H9 (cell line): ENCODE data around the gene SOHLH1. TPM values are rescaled to one million over a fixed set of nuclear protein-coding genes. Genes with fewer than 3 reads are reported as not detected.

ENCODE experiments used
- DNase-seq: peaks from one replicate; pipeline ENCODE4 v3.0.0-alpha.2; 2017
- H2AFZ ChIP-seq: one replicate; pipeline ENCODE4 v1.6.1; 2013; ENCODE audit warnings: mild to moderate bottlenecking, low read length, control low read depth, moderate library complexity
- H2AK5ac ChIP-seq: 2 replicates; pipeline ENCODE4 v1.6.1; 2013; ENCODE audit warnings: low read length, control low read depth, mixed read lengths; ENCODE audit not compliant: insufficient read length
- H2BK120ac ChIP-seq: one replicate; pipeline ENCODE4 v1.6.1; 2013; ENCODE audit warnings: low read depth, mild to moderate bottlenecking, low read length, control low read depth, inconsistent platforms; ENCODE audit not compliant: poor library complexity, severe bottlenecking
- H2BK12ac ChIP-seq: 2 replicates; pipeline ENCODE4 v1.6.1; 2013; ENCODE audit warnings: low read length, control low read depth, mixed read lengths, low read depth; ENCODE audit not compliant: insufficient read length
- H2BK15ac ChIP-seq: 2 replicates; pipeline ENCODE4 v1.6.1; 2013; ENCODE audit warnings: low read depth, low read length, control low read depth
- H2BK20ac ChIP-seq: one replicate; pipeline ENCODE4 v1.6.1; 2013; ENCODE audit warnings: low read depth, mild to moderate bottlenecking, low read length, control low read depth, inconsistent platforms; ENCODE audit not compliant: poor library complexity, severe bottlenecking
- H2BK5ac ChIP-seq: 2 replicates; pipeline ENCODE4 v1.6.1; 2013; ENCODE audit warnings: low read length, control low read depth, mixed read lengths; ENCODE audit not compliant: insufficient read length
- H3K14ac ChIP-seq: 2 replicates; pipeline ENCODE4 v1.6.1; 2013; ENCODE audit warnings: low read length, control low read depth; ENCODE audit not compliant: insufficient read depth
- H3K18ac ChIP-seq: 2 replicates; pipeline ENCODE4 v1.6.1; 2013; ENCODE audit warnings: low read depth, mild to moderate bottlenecking, mixed read lengths, low read length, control low read depth; ENCODE audit not compliant: insufficient read length
- H3K23ac ChIP-seq: 2 replicates; pipeline ENCODE4 v1.6.1; 2013; ENCODE audit warnings: low read length, control low read depth, mixed read lengths, low read depth; ENCODE audit not compliant: insufficient read length
- H3K23me2 ChIP-seq: 2 replicates; pipeline ENCODE4 v1.6.1; 2013; ENCODE audit warnings: low read depth, mild to moderate bottlenecking, mixed read lengths, low read length, control low read depth; ENCODE audit not compliant: insufficient read length, poor library complexity, severe bottlenecking
- H3K27ac ChIP-seq: 2 replicates; pipeline ENCODE4 v1.5.1; 2013; ENCODE audit warnings: low read length, control low read depth, mixed read lengths, low read depth; ENCODE audit not compliant: insufficient read length
- H3K27me3 ChIP-seq: 2 replicates; pipeline ENCODE4 v1.6.1; 2013; ENCODE audit warnings: low read length, control low read depth, inconsistent platforms; ENCODE audit not compliant: insufficient read depth
- H3K4ac ChIP-seq: 2 replicates; pipeline ENCODE4 v1.6.1; 2013; ENCODE audit warnings: low read depth, mild to moderate bottlenecking, control low read depth, inconsistent platforms, low read length, moderate library complexity
- H3K4me1 ChIP-seq: 2 replicates; pipeline ENCODE4 v1.6.1; 2013; ENCODE audit warnings: low read length, control low read depth, inconsistent platforms; ENCODE audit not compliant: insufficient read depth
- H3K4me2 ChIP-seq: 2 replicates; pipeline ENCODE4 v1.6.1; 2013; ENCODE audit warnings: low read length, control low read depth, mixed read lengths; ENCODE audit not compliant: insufficient read length, insufficient read depth
- H3K56ac ChIP-seq: 2 replicates; pipeline ENCODE4 v1.6.1; 2013; ENCODE audit warnings: low read depth, mild to moderate bottlenecking, mixed read lengths, low read length, control low read depth; ENCODE audit not compliant: insufficient read length
- H3K79me1 ChIP-seq: 2 replicates; pipeline ENCODE4 v1.6.1; 2013; ENCODE audit warnings: low read depth, mild to moderate bottlenecking, moderate library complexity, low read length, control low read depth, inconsistent platforms; ENCODE audit not compliant: insufficient read depth, poor library complexity, severe bottlenecking
- H3K79me2 ChIP-seq: 2 replicates; pipeline ENCODE4 v1.6.1; 2013; ENCODE audit warnings: low read length, control low read depth, inconsistent platforms; ENCODE audit not compliant: insufficient read depth
- H3K9ac ChIP-seq: 2 replicates; pipeline ENCODE4 v1.6.1; 2013; ENCODE audit warnings: low read length, control low read depth, mixed read lengths; ENCODE audit not compliant: insufficient read length; ENCODE audit errors: extremely low read depth
- H3K9me3 ChIP-seq: one replicate; pipeline ENCODE4 v1.6.1; 2013; ENCODE audit warnings: low read depth, low read length, inconsistent platforms; ENCODE audit not compliant: control insufficient read depth
- H3T11ph ChIP-seq: one replicate; pipeline ENCODE4 v1.6.1; 2013; ENCODE audit warnings: mild to moderate bottlenecking, low read length, control low read depth, inconsistent platforms
- H4K20me1 ChIP-seq: one replicate; pipeline ENCODE4 v1.6.1; 2013; ENCODE audit not compliant: control insufficient read depth, insufficient read length, insufficient read depth
- H4K5ac ChIP-seq: 2 replicates; pipeline ENCODE4 v1.6.1; 2013; ENCODE audit warnings: low read depth, mild to moderate bottlenecking, mixed read lengths, low read length, control low read depth; ENCODE audit not compliant: insufficient read length
- H4K8ac ChIP-seq: replicated peaks from 2 replicates; pipeline ENCODE4 v1.6.1; 2013; ENCODE audit warnings: low read length, control low read depth, mixed read lengths, low read depth; ENCODE audit not compliant: insufficient read length
- H4K91ac ChIP-seq: 2 replicates; pipeline ENCODE4 v1.6.1; 2013; ENCODE audit warnings: low read depth, mild to moderate bottlenecking, moderate library complexity, mixed read lengths, low read length, control low read depth; ENCODE audit not compliant: insufficient read length
- H3K27ac Mint-ChIP-seq, 3 experiments: 2 replicates in 2 of 3; 3 replicates in 1 of 3; pipeline ENCODE4 v1.8.0; 2020 to 2021; ENCODE audit warnings: mixed read lengths in 3 of 3, mild to moderate bottlenecking in 1 of 3, moderate library complexity in 1 of 3
- H3K27me3 Mint-ChIP-seq: 2 replicates; pipeline ENCODE4 v1.8.0; 2021; ENCODE audit warnings: low read depth, mild to moderate bottlenecking, moderate library complexity, mixed read lengths
- H3K36me3 Mint-ChIP-seq, 3 experiments: 2 replicates in 2 of 3; 3 replicates in 1 of 3; pipeline ENCODE4 v1.8.0; 2020 to 2021; ENCODE audit warnings: low read depth in 3 of 3, mixed read lengths in 3 of 3; ENCODE audit not compliant: insufficient read depth in 1 of 3
- H3K4me1 Mint-ChIP-seq, 2 experiments: 2 replicates each; pipeline ENCODE4 v1.8.0; 2020; ENCODE audit warnings: mixed read lengths in 2 of 2
- H3K4me3 Mint-ChIP-seq, 2 experiments: 2 replicates in 1 of 2; 3 replicates in 1 of 2; pipeline ENCODE4 v1.8.0; 2020 to 2021; ENCODE audit warnings: mild to moderate bottlenecking in 2 of 2, mixed read lengths in 2 of 2, moderate library complexity in 1 of 2
- H3K9me3 Mint-ChIP-seq, 2 experiments: 2 replicates in 1 of 2; 3 replicates in 1 of 2; pipeline ENCODE4 v1.8.0; 2020; ENCODE audit warnings: mild to moderate bottlenecking in 2 of 2, mixed read lengths in 2 of 2, moderate library complexity in 1 of 2
- WGBS: extraction: QIAGEN DNeasy Blood & Tissue Kit; methylation state at CpG from one replicate; pipeline ENCODE4 v1.1.7; 2013; ENCODE audit warnings: missing lambda C conversion rate, low lambda C conversion rate, mixed read lengths; ENCODE audit not compliant: insufficient read length; ENCODE audit errors: extremely low coverage; 5-methylcytosine and 5-hydroxymethylcytosine counted together
- total RNA-seq: library from RNA; stranded (reverse); gene quantifications from 2 replicates; pipeline ENCODE4 v1.2.1, GENCODE V29; 2021
- TF ChIP-seq, protein P1 (sequence below): fragments of 200-600 bp; sonication (generic); conservative IDR thresholded peaks from 3 replicates; pipeline ENCODE4 v1.8.0; 2021; ENCODE audit warnings: antibody characterized with exemption, mild to moderate bottlenecking

SOHLH1 gene
- total RNA-seq, 1 experiment from 2014 or later = not detected

DNA sequence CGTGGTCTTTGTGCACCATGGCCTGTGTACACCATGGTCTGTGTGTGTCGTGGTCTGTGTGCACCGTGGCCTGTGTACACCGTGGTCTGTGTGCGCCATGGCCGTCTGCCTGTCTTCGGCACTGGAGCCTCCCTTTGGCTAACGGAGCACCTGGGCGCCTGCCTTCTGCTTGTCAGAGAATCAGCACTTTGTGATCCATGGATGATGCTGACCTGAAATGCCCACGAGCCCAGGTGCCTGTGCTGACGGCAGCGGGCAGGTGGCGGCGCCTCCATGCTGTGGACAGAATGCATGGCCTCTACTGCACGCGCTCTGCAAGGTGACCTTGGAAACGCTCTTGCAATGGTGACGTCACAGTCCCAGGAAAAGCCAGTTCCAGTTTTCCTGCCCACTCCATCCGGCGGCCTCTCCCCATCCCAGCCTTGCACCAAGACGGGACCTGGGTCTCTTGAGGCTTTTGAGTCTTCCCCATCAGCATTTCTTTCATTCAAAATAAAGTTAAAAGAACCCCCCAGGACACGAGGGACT, 21.6 kb downstream of the SOHLH1 start:
- Histone ChIP-seq H3K9ac (no peak overlapping the region), H3K79me1 (no peaks in the 10 kb centered on the region), H4K5ac (no peak overlapping the region), H4K20me1 (no peaks in the 10 kb centered on the region), H4K91ac (no peak overlapping the region), H3K23ac (no peak overlapping the region), H3K23me2 (no peaks in the 10 kb centered on the region), H4K8ac (no peak overlapping the region), H2BK20ac (no peak overlapping the region), H2BK15ac (no peak overlapping the region), H2BK120ac (no peak overlapping the region), H2AFZ (no peak overlapping the region), H3K27me3 (no peaks in the 10 kb centered on the region), H3K27ac (no peak overlapping the region), H3K9me3 (no peaks in the 10 kb centered on the region), H2AK5ac (no peak overlapping the region), H3T11ph (no peak overlapping the region), H3K18ac (no peak overlapping the region), H2BK5ac (no peak overlapping the region), H3K14ac (no peak overlapping the region; the same call in 1 of the 2 replicates), H2BK12ac (no peak overlapping the region), H3K56ac (no peak overlapping the region), H3K4ac (no peak overlapping the region), H3K79me2 (no peaks in the 10 kb centered on the region), H3K4me2 (no peak overlapping the region), H3K4me1 (no peaks in the 10 kb centered on the region)
- H3K27me3 Mint-ChIP-seq = no peaks in the 10 kb centered on the region
- no peak for DNase-seq
- TF ChIP-seq, protein P1, sequence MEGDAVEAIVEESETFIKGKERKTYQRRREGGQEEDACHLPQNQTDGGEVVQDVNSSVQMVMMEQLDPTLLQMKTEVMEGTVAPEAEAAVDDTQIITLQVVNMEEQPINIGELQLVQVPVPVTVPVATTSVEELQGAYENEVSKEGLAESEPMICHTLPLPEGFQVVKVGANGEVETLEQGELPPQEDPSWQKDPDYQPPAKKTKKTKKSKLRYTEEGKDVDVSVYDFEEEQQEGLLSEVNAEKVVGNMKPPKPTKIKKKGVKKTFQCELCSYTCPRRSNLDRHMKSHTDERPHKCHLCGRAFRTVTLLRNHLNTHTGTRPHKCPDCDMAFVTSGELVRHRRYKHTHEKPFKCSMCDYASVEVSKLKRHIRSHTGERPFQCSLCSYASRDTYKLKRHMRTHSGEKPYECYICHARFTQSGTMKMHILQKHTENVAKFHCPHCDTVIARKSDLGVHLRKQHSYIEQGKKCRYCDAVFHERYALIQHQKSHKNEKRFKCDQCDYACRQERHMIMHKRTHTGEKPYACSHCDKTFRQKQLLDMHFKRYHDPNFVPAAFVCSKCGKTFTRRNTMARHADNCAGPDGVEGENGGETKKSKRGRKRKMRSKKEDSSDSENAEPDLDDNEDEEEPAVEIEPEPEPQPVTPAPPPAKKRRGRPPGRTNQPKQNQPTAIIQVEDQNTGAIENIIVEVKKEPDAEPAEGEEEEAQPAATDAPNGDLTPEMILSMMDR = no peak
- H3K27ac Mint-ChIP-seq = no peak overlapping the region; a peak in 1 of 7 replicates
- no peak overlapping the region for H3K4me3 Mint-ChIP-seq
- H3K4me1 Mint-ChIP-seq = peaks cover 9 to 20% of the 10 kb centered on the region in 2 experiments
- no peaks in the 10 kb centered on the region; a peak in 1 of 7 replicates for H3K36me3 Mint-ChIP-seq
- WGBS = no CpG with 5 or more reads among the region's 22 CpGs
- H3K9me3 Mint-ChIP-seq = peaks cover 2 to 3% of the 10 kb centered on the region in 2 experiments; a peak in 3 of 5 replicates
